CD14-positive monocyte (primary cell): ENCODE data around the gene TMOD3. TPM values are rescaled to one million over a fixed set of nuclear protein-coding genes. Genes with fewer than 3 reads are reported as not detected.

Experiments
- DNase-seq, 3 donors: peaks; one replicate each; pipeline ENCODE4 v3.0.0-alpha.2; 2011 to 2022
- H2AFZ ChIP-seq: 2 replicates; pipeline ENCODE4 v1.6.0; 2012; ENCODE audit warnings: mild to moderate bottlenecking, low read depth, low read length, inconsistent platforms; ENCODE audit not compliant: insufficient read depth, poor library complexity, severe bottlenecking
- H3K27ac ChIP-seq, 2 donors: 1 replicate in 1 of 2; 2 replicates in 1 of 2; pipeline ENCODE4 v1.5.1; 2012 to 2013; ENCODE audit warnings: low read length in 2 of 2, control low read depth in 1 of 2, inconsistent platforms in 1 of 2, low read depth in 1 of 2, mild to moderate bottlenecking in 1 of 2
- H3K27me3 ChIP-seq, 2 donors: one replicate each; pipeline versions ENCODE4 v1.6.0 to v1.6.1; 2011 to 2013; ENCODE audit warnings: low read length in 2 of 2; ENCODE audit not compliant: control insufficient read depth in 2 of 2, insufficient read depth in 2 of 2
- H3K36me3 ChIP-seq, 2 donors: replicated peaks in 1 of 2; 1 replicate in 1 of 2; 2 replicates in 1 of 2; pipeline versions ENCODE4 v1.5.1 to v1.6.1; 2012 to 2013; ENCODE audit warnings: low read length in 2 of 2, control low read depth in 1 of 2, inconsistent platforms in 1 of 2, mild to moderate bottlenecking in 1 of 2; ENCODE audit not compliant: insufficient read depth in 2 of 2, control insufficient read depth in 1 of 2
- H3K4me1 ChIP-seq, 2 donors: 1 replicate in 1 of 2; 2 replicates in 1 of 2; pipeline versions ENCODE4 v1.5.1 to v1.6.1; 2012 to 2013; ENCODE audit warnings: low read length in 2 of 2, control low read depth in 1 of 2, inconsistent platforms in 1 of 2, mild to moderate bottlenecking in 1 of 2, moderate library complexity in 1 of 2; ENCODE audit not compliant: insufficient read depth in 2 of 2, control insufficient read depth in 1 of 2
- H3K4me2 ChIP-seq: replicated peaks from 2 replicates; pipeline ENCODE3; 2012; ENCODE audit warnings: low read length, moderate library complexity, mild to moderate bottlenecking; ENCODE audit not compliant: poor library complexity, severe bottlenecking; ENCODE audit errors: extremely low read depth
- H3K4me3 ChIP-seq, 3 experiments: fragments of 200-600 bp in 1 of 3; sonication (generic) in 1 of 3; replicated peaks in 1 of 3; 1 replicate in 2 of 3; 2 replicates in 1 of 3; pipeline ENCODE4 v1.5.1; 2011 to 2013; ENCODE audit warnings: low read length in 3 of 3, mild to moderate bottlenecking in 3 of 3, control low read depth in 2 of 3, low read depth in 2 of 3, inconsistent platforms in 1 of 3, moderate library complexity in 1 of 3
- H3K79me2 ChIP-seq: 2 replicates; pipeline ENCODE4 v1.6.0; 2012; ENCODE audit warnings: mild to moderate bottlenecking, control low read depth, inconsistent platforms, low read length, moderate library complexity; ENCODE audit not compliant: insufficient read depth
- H3K9ac ChIP-seq: 2 replicates; pipeline ENCODE4 v1.6.0; 2017; ENCODE audit warnings: low read length, mild to moderate bottlenecking; ENCODE audit not compliant: insufficient read depth, poor library complexity, severe bottlenecking
- H3K9me3 ChIP-seq, 2 donors: replicated peaks in 1 of 2; 1 replicate in 1 of 2; 2 replicates in 1 of 2; pipeline versions ENCODE4 v1.5.1 to v1.6.1; 2012 to 2013; ENCODE audit warnings: low read length in 2 of 2, control low read depth in 1 of 2; ENCODE audit not compliant: control insufficient read depth in 1 of 2, insufficient read depth in 1 of 2
- H4K20me1 ChIP-seq: 2 replicates; pipeline ENCODE4 v1.6.0; 2012; ENCODE audit warnings: mild to moderate bottlenecking, low read length, control low read depth, moderate library complexity; ENCODE audit not compliant: insufficient read depth
- H3K27ac Mint-ChIP-seq, 7 donors: one replicate each; pipeline ENCODE4 v1.8.0; 2020; ENCODE audit warnings: mild to moderate bottlenecking in 7 of 7, mixed read lengths in 7 of 7, moderate library complexity in 6 of 7, inconsistent platforms in 2 of 7
- H3K27me3 Mint-ChIP-seq, 3 donors: one replicate each; pipeline ENCODE4 v1.8.0; 2021 to 2022; ENCODE audit warnings: low read depth in 3 of 3, mild to moderate bottlenecking in 3 of 3, mixed read lengths in 3 of 3, moderate library complexity in 3 of 3, inconsistent platforms in 1 of 3
- H3K36me3 Mint-ChIP-seq, 2 donors: one replicate each; pipeline ENCODE4 v1.8.0; 2020; ENCODE audit warnings: mixed read lengths in 2 of 2, inconsistent platforms in 1 of 2, mild to moderate bottlenecking in 1 of 2
- H3K4me1 Mint-ChIP-seq: one replicate; pipeline ENCODE4 v1.8.0; 2020; ENCODE audit warnings: mild to moderate bottlenecking, mixed read lengths
- H3K4me3 Mint-ChIP-seq, 2 donors: one replicate each; pipeline ENCODE4 v1.8.0; 2020; ENCODE audit warnings: mild to moderate bottlenecking in 2 of 2, mixed read lengths in 2 of 2, moderate library complexity in 1 of 2
- H3K9me3 Mint-ChIP-seq, 7 donors: one replicate each; pipeline ENCODE4 v1.8.0; 2020 to 2022; ENCODE audit warnings: mixed read lengths in 7 of 7, mild to moderate bottlenecking in 6 of 7, moderate library complexity in 6 of 7, inconsistent platforms in 2 of 7
- WGBS: methylation state at CpG from one replicate; pipeline ENCODE4 v1.1.5; 2013; ENCODE audit warnings: missing lambda C conversion rate; ENCODE audit not compliant: insufficient coverage; 5-methylcytosine and 5-hydroxymethylcytosine counted together
- intact Hi-C, 2 donors: fragments of 100-400 bp; cut with micrococcal nuclease; formaldehyde crosslinking; loops; one replicate each; pipeline versions ENCODE4 v1.15.0 to v1.15.1; 2023
- polyA minus RNA-seq: library from RNA; depleted of rRNA, polyadenylated mRNA; stranded (reverse); fragments of >200 nt; gene quantifications from 2 replicates; pipeline ENCODE4 v1.2.3, GENCODE V29; 2012
- polyA plus RNA-seq, 3 donors: library from polyadenylated mRNA; depleted of rRNA in 1 of 3; unstranded in 2 of 3; stranded (reverse) in 1 of 3; fragments of 300-500 nt in 2 of 3; fragments of >200 nt in 1 of 3; fragmentation: Illumina TruSeq in 2 of 3; gene quantifications; 1 replicate in 2 of 3; 2 replicates in 1 of 3; pipeline ENCODE4 v1.2.3, GENCODE V29; 2012 to 2021
- total RNA-seq, 12 experiments: library from RNA in 1 of 12; stranded (reverse) in 1 of 12; fragments of 120-200 nt in 1 of 12; gene quantifications; one replicate each; pipeline ENCODE4 v1.2.4 and lab custom pipeline; 2013 to 2026; ENCODE audit warnings: mixed read lengths in 6 of 12, inconsistent platforms in 1 of 12
- TF ChIP-seq, protein P1 (sequence below): fragments of 200-600 bp; IDR thresholded peaks from one replicate; pipeline ENCODE4 v1.8.0; 2022; ENCODE audit warnings: antibody characterized with exemption, mild to moderate bottlenecking

The TMOD3 gene
- 49.6 TPM for total RNA-seq (2013)
- 10 to 100 TPM in 2 of 3 donors, 1 to 10 TPM in 1; 7.7 to 34.8 (median 27.8) TPM for polyA plus RNA-seq
- 15.7 and 18.1 TPM in 2 replicates for polyA minus RNA-seq
- 98.9 to 279 (median 129) reads per million in 11 experiments for total RNA-seq (lab: John Stamatoyannopoulos, UW)

DNA sequence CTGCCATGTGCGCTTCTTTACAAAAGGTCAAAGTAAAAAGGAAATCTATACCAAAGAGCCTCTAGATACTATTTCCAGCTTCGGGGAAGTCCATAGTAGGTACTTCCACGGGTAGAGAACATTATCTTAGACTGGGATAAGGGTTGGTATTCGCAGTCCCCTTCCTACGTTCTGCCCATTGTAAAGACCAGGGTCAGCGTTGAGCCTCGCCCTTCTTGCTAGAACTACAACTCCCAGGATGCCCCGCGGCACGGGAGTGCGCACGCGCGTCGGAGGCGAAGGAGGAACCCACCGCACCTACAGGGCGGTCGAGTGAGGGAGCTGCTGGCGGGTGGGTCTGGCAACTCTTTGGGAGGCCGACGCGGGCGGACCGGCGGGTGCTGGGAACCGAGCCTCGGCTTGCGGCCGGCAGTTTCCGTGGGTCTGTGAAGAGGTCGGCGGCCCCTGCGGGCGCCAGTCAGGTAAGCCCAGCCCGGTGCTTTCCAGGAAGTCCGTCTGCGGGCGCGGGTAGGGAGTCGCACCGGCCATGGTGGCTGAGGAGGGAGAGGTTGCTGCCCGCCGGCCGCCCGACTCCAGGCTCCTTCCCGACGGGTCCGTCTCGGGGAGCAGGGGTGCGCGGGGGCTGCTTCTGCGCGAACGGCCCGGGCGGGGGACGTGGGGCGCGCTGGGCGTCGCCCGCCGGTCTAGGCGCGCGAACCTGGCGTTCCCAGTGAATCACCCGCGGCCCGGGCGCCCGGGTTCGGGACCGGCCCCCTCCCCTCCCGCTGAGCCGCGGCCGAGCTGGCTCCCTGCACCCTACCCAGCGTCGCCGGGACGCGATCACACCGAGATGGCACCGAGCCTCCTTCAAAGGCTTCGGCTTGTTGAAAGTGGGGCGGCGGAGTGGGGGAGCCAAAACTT is at the start of gene TMOD3:
TMOD3 (plus strand) TSS at position 278 of the 900 bp plus-strand sequence. CDS start 33,232 bp downstream, outside the sequence.
- Histone ChIP-seq H3K9ac (peak within 1 kb of the TSS; percentile 95), H3K9me3 (no peaks in the 10 kb centered on the region)

DNA sequence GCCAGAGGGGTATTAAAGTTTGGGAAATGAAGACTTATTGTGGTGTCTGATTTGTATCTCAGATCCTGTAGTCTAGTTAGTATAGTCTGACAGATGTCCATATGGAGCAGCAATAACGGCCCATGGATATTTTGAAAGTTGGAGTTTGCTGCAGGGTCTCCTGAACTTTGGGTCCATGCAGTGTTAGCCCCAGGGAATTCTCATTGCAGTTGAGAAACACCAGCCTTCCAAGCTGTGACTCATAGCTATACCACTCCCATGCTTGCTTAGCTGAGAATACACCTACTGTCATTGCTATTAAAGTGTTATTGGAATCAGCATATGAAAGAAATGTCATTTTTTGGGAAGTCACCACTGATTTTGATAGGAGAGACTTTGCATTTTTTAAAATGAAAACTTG is 48.8 kb upstream of the TMOD3 start:
- Histone ChIP-seq H2AFZ (no peak overlapping the region), H4K20me1 (peaks cover 5% of the 10 kb centered on the region), H3K27ac (no peak overlapping the region), H3K9ac (no peak overlapping the region), H3K9me3 (no peaks in the 10 kb centered on the region), H3K4me3 (no peak overlapping the region), H3K27me3 (no peaks in the 10 kb centered on the region), H3K4me1 (peaks cover 0 to 3% of the 10 kb centered on the region in 2 donors), H3K36me3 (peaks cover 54 to 80% of the 10 kb centered on the region in 2 donors), H3K79me2 (no peaks in the 10 kb centered on the region), H3K4me2 (no peak overlapping the region)
- peaks cover 10% of the 10 kb centered on the region for H3K4me1 Mint-ChIP-seq
- DNase-seq: no peak
- intact Hi-C loops: no loop called here
- H3K9me3 Mint-ChIP-seq: peaks cover 0 to 6% (median 4%) of the 10 kb centered on the region in 7 donors
- H3K36me3 Mint-ChIP-seq: peaks cover 70 to 74% of the 10 kb centered on the region in 2 donors
- no peak overlapping the region for H3K4me3 Mint-ChIP-seq
- WGBS: 100% methylated on average over 1 of the region's 1 CpG
- H3K27ac Mint-ChIP-seq: no peak overlapping the region
- TF ChIP-seq, protein P1, sequence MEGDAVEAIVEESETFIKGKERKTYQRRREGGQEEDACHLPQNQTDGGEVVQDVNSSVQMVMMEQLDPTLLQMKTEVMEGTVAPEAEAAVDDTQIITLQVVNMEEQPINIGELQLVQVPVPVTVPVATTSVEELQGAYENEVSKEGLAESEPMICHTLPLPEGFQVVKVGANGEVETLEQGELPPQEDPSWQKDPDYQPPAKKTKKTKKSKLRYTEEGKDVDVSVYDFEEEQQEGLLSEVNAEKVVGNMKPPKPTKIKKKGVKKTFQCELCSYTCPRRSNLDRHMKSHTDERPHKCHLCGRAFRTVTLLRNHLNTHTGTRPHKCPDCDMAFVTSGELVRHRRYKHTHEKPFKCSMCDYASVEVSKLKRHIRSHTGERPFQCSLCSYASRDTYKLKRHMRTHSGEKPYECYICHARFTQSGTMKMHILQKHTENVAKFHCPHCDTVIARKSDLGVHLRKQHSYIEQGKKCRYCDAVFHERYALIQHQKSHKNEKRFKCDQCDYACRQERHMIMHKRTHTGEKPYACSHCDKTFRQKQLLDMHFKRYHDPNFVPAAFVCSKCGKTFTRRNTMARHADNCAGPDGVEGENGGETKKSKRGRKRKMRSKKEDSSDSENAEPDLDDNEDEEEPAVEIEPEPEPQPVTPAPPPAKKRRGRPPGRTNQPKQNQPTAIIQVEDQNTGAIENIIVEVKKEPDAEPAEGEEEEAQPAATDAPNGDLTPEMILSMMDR: no peak
- H3K27me3 Mint-ChIP-seq: peaks cover 0 to 2% (median 0%) of the 10 kb centered on the region in 3 donors

More for the DNA sequence above, at the start of gene TMOD3:
- H3K9me3 Mint-ChIP-seq: no peaks in the 10 kb centered on the region
- H3K27me3 ChIP-seq: no peaks in the 10 kb centered on the region
- peak within 1 kb of the TSS; percentile 91 to 97 (median 95) for H3K27ac Mint-ChIP-seq
- H3K4me1 ChIP-seq: peaks cover 21 to 22% of the 10 kb centered on the region in 2 donors
- peaks cover 0 to 1% (median 0%) of the 10 kb centered on the region in 3 donors for H3K27me3 Mint-ChIP-seq
- H3K36me3 ChIP-seq: no peaks in the 10 kb centered on the region
- peak within 1 kb of the TSS; percentile 87 for H2AFZ ChIP-seq
- H3K4me1 Mint-ChIP-seq: peaks cover 34% of the 10 kb centered on the region
- peak within 1 kb of the TSS; percentile 94 to 99 for H3K4me3 Mint-ChIP-seq
- WGBS: 2% methylated on average over 85 of the region's 89 CpGs
- DNase-seq: peak; percentile 86 to 89 (median 86)
- H4K20me1 ChIP-seq: peaks cover 43% of the 10 kb centered on the region
- H3K27ac ChIP-seq: peak within 1 kb of the TSS; percentile 31 to 87
- H3K4me3 ChIP-seq: peak within 1 kb of the TSS; percentile 68 to 92 (median 85)
- intact Hi-C loops: no loop called here
- peak within 1 kb of the TSS; percentile 84 for H3K4me2 ChIP-seq
- peaks cover 0 to 2% of the 10 kb centered on the region in 2 donors for H3K36me3 Mint-ChIP-seq
- peaks cover 53% of the 10 kb centered on the region for H3K79me2 ChIP-seq
- TF ChIP-seq, protein P1: no peak
